Ishikawa (cell line): ENCODE results near the gene COMP.

Experiments used
- CEBPB ChIP-seq: IDR thresholded peaks from 2 replicates; pipeline ENCODE4 v1.6.1; 2012
- EGR1 ChIP-seq: IDR thresholded peaks from 2 replicates; pipeline ENCODE4 v1.6.1; 2012
- EP300 ChIP-seq: IDR thresholded peaks from 2 replicates; pipeline ENCODE4 v1.6.1; 2012; ENCODE audit warnings: borderline replicate concordance
- RAD21 ChIP-seq: IDR thresholded peaks from 2 replicates; pipeline ENCODE4 v1.6.1; 2012; ENCODE audit warnings: low read depth
- TAF1 ChIP-seq: IDR thresholded peaks from 2 replicates; pipeline ENCODE4 v1.6.1; 2012; ENCODE audit warnings: low read depth, mild to moderate bottlenecking
- TF ChIP-seq, protein P1 (sequence below): IDR thresholded peaks from 2 replicates; pipeline ENCODE4 v1.6.1; 2012; ENCODE audit warnings: low read depth, mild to moderate bottlenecking

- TF ChIP-seq EGR1: no peak
- TF ChIP-seq EP300: no peak
- no peak for TF ChIP-seq CEBPB
- TF ChIP-seq TAF1: no peak
- TF ChIP-seq RAD21: no peak
- TF ChIP-seq, protein P1, sequence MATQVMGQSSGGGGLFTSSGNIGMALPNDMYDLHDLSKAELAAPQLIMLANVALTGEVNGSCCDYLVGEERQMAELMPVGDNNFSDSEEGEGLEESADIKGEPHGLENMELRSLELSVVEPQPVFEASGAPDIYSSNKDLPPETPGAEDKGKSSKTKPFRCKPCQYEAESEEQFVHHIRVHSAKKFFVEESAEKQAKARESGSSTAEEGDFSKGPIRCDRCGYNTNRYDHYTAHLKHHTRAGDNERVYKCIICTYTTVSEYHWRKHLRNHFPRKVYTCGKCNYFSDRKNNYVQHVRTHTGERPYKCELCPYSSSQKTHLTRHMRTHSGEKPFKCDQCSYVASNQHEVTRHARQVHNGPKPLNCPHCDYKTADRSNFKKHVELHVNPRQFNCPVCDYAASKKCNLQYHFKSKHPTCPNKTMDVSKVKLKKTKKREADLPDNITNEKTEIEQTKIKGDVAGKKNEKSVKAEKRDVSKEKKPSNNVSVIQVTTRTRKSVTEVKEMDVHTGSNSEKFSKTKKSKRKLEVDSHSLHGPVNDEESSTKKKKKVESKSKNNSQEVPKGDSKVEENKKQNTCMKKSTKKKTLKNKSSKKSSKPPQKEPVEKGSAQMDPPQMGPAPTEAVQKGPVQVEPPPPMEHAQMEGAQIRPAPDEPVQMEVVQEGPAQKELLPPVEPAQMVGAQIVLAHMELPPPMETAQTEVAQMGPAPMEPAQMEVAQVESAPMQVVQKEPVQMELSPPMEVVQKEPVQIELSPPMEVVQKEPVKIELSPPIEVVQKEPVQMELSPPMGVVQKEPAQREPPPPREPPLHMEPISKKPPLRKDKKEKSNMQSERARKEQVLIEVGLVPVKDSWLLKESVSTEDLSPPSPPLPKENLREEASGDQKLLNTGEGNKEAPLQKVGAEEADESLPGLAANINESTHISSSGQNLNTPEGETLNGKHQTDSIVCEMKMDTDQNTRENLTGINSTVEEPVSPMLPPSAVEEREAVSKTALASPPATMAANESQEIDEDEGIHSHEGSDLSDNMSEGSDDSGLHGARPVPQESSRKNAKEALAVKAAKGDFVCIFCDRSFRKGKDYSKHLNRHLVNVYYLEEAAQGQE: no peak
Measured at GRCh38 chr19:18777301-18778075, 13.6 kb downstream of the COMP start.
